AG04450 (cell line): ENCODE results near the gene PAAF1. TPM values are rescaled to one million over a fixed set of nuclear protein-coding genes. Genes with fewer than 3 reads are reported as not detected.

Source experiments
- CTCF ChIA-PET: fragments of 300-600, 350-600 bp; formaldehyde crosslinking; extraction: SDS; loops from one replicate; lab custom pipeline; 2022; ENCODE audit warnings: antibody characterized with exemption, inconsistent platforms; lab: Charles Lee
- POLR2A ChIA-PET: fragments of 350-600 bp; formaldehyde crosslinking; extraction: SDS; loops from one replicate; lab custom pipeline; 2021; ENCODE audit warnings: antibody characterized with exemption, inconsistent platforms; lab: Yijun Ruan, JAX
- DNase-seq: peaks from one replicate; pipeline ENCODE4 v3.0.0-alpha.2; 2011; ENCODE audit warnings: low read depth, low spot score
- H3K27ac ChIP-seq: one replicate; pipeline ENCODE4 v1.5.1; 2012; ENCODE audit warnings: low read depth, low read length, control low read depth
- H3K27me3 ChIP-seq: one replicate; pipeline ENCODE4 v1.6.0; 2012; ENCODE audit warnings: low read length; ENCODE audit not compliant: control insufficient read depth, insufficient read depth
- H3K4me3 ChIP-seq: 2 replicates; pipeline ENCODE4 v1.5.1; 2011; ENCODE audit warnings: mild to moderate bottlenecking, low read depth, low read length, control low read depth
- H3K9me3 ChIP-seq: 2 replicates; pipeline ENCODE4 v1.5.1; 2012; ENCODE audit warnings: low read length; ENCODE audit not compliant: control insufficient read depth, insufficient read depth
- polyA plus RNA-seq: library from polyadenylated mRNA; depleted of rRNA; stranded (reverse); fragments of >200 nt; gene quantifications from 2 replicates; pipeline ENCODE4 v1.2.3, GENCODE V29; 2011; rRNA removed
- TF ChIP-seq, protein P1 (sequence below): IDR thresholded peaks from 2 replicates; pipeline ENCODE4 v1.5.1; 2011; ENCODE audit warnings: low read depth, low read length, control low read depth, inconsistent platforms

The PAAF1 gene
- polyA plus RNA-seq, 1 experiment: 18.5 TPM

GRCh38 chr11:73977856-73978519, 101.2 kb downstream of the PAAF1 start:
- H3K4me3 ChIP-seq: no peak overlapping the region
- no peaks in the 10 kb centered on the region for H3K27me3 ChIP-seq
- TF ChIP-seq, protein P1, sequence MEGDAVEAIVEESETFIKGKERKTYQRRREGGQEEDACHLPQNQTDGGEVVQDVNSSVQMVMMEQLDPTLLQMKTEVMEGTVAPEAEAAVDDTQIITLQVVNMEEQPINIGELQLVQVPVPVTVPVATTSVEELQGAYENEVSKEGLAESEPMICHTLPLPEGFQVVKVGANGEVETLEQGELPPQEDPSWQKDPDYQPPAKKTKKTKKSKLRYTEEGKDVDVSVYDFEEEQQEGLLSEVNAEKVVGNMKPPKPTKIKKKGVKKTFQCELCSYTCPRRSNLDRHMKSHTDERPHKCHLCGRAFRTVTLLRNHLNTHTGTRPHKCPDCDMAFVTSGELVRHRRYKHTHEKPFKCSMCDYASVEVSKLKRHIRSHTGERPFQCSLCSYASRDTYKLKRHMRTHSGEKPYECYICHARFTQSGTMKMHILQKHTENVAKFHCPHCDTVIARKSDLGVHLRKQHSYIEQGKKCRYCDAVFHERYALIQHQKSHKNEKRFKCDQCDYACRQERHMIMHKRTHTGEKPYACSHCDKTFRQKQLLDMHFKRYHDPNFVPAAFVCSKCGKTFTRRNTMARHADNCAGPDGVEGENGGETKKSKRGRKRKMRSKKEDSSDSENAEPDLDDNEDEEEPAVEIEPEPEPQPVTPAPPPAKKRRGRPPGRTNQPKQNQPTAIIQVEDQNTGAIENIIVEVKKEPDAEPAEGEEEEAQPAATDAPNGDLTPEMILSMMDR: no peak
- ChIA-PET POLR2A (no interaction called here), CTCF (interaction anchor here (1.2 kb wide), 1 partner anchor 14 kb away, joined by 3 read pairs; no protein-coding TSS in a partner anchor)
- no peak for DNase-seq
- H3K9me3 ChIP-seq: no peaks in the 10 kb centered on the region
- H3K27ac ChIP-seq: no peak overlapping the region

DNA sequence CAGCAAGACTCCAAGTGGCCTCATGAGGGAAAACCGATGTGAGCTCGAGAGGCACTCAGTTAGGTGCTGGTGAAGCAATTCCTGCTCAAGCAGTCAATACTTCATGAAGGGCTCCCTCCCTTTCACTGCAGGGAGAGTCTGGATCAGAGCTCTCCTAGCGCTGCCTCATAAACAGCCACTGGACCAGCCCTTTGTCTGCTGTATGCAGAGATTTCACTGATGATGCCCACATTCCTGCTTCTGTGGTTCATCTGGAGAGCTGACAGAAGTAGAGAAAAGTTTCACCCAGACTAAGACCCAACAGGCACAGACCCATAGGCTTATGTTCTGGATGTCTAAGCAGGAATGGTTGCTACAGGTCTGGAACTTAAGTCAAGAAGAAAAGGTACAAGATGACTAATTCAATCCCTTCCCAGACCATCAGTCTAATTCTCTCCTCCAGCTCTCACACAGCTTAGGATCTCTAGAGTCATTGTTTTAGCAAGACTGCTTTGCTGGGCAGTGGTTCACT, 101.8 kb downstream of the PAAF1 start:
- no peaks in the 10 kb centered on the region for H3K9me3 ChIP-seq
- no peak overlapping the region for H3K4me3 ChIP-seq
- no peak overlapping the region for H3K27ac ChIP-seq
- CTCF ChIA-PET: interaction anchor here (1.2 kb wide), 1 partner anchor 15 kb away, joined by 3 read pairs; no protein-coding TSS in a partner anchor
- DNase-seq: no peak
- no peaks in the 10 kb centered on the region for H3K27me3 ChIP-seq
- TF ChIP-seq, protein P1: no peak
- POLR2A ChIA-PET: no interaction called here

DNA sequence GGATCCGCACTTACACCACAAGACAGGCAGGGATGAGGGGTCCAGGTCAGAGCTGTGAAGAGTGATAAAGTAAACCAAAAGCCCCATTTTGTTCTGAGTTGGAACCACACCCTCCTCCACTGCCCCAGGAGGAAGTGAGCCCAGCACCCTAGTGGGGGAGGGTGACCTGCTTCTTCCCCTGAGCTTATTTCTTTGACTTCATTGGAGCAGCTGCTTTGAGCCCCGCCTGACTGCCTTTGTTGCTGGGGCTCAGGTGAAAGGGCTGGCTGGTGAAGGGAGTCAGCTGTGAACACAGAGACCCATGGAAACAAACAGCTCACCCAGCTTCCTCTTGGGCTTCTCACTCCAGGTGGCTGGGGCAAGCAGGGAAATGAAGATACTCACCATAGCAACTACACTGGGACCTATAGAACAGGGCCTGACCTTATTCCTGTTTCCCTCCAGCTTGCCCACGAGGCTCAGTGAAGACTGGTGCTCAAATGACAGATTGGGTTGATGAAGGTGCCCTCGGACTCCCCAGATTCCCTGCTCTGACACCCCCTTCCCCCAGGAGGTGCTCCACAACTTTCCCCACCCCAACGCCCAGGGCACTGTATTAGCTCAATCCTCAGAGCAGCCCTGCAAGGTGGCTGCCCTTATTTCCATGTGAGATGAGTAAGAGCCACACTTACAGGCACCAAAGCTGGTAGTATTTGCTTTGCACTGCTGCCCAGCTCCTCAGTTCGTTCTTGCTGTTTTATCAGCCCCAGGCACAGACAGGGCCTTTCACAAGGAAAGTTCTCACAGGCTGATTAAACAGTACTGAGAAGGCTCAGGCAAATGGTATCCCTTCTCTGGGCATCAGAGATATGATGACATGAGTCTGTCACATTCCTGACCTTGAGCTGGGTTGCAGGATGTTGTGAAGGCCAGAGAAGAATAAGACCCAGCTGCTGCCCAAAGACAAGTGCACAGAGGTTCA, 103.5 kb downstream of the PAAF1 start:
- DNase-seq: no peak

More for the DNA sequence above, 103.5 kb downstream of the PAAF1 start:
- H3K27ac ChIP-seq: no peak overlapping the region
- H3K4me3 ChIP-seq: no peak overlapping the region
- ChIA-PET CTCF (interaction anchor here (1.8 kb wide), 1 partner anchor 17 kb away, joined by 10 read pairs; no protein-coding TSS in a partner anchor), POLR2A (interaction anchor here (0.5 kb wide), 1 partner anchor 47 kb away, joined by 8 read pairs; no protein-coding TSS in a partner anchor)
- no peaks in the 10 kb centered on the region for H3K27me3 ChIP-seq
- TF ChIP-seq, protein P1: no peak
- no peaks in the 10 kb centered on the region for H3K9me3 ChIP-seq

Other genes starting within 250 kb of the PAAF1 start
- gene PLEKHB1, start 230.4 kb upstream of the PAAF1 start, polyA plus RNA-seq: 0.61 and 0.78 TPM in 2 replicates
- gene RAB6A, start 115.9 kb upstream of the PAAF1 start, polyA plus RNA-seq: 97.0 and 153 TPM in 2 replicates
- 57.9 and 65.7 TPM in 2 replicates for gene MRPL48, start 89.1 kb upstream of the PAAF1 start, polyA plus RNA-seq
- 54.5 and 57.3 TPM in 2 replicates for gene COA4, start 153 bp upstream of the PAAF1 start, polyA plus RNA-seq
- 0.11 and 0.17 TPM in 2 replicates for gene DNAJB13, start 74.0 kb downstream of the PAAF1 start, polyA plus RNA-seq
- gene UCP2, start 105.8 kb downstream of the PAAF1 start, polyA plus RNA-seq: 4.7 and 5.9 TPM in 2 replicates
- 0.41 and 0.53 TPM in 2 replicates for gene UCP3, start 132.1 kb downstream of the PAAF1 start, polyA plus RNA-seq